Measurements from ENCODE around the gene FBN1. TPM values are rescaled to one million over a fixed set of nuclear protein-coding genes. Genes with fewer than 3 reads are reported as not detected.

FBN1 gene
- total RNA-seq, 4 donors from 2014 or later = 3.9 to 87.0 (median 23.4) TPM

GRCh38 chr15:48592221-48592731 is 53.2 kb downstream of the FBN1 start:
- no peaks in the 10 kb centered on the region for H3K9me3 ChIP-seq
- WGBS, 2 donors = 44 to 54% methylated on average over 2 of the region's 2 CpGs
- intact Hi-C loops (cut with DNase I) = no loop called here
- H3K27me3 ChIP-seq = peaks cover 0 to 9% (median 0%) of the 10 kb centered on the region in 4 donors
- DNase-seq = no peak
- peaks cover 0 to 6% (median 0%) of the 10 kb centered on the region in 3 donors for H3K4me1 ChIP-seq
- no peak overlapping the region for H3K4me3 ChIP-seq
- no peak overlapping the region for H3K27ac ChIP-seq
- H3K36me3 ChIP-seq = peaks cover 0 to 5% (median 0%) of the 10 kb centered on the region in 3 donors
- TF ChIP-seq, protein P1, sequence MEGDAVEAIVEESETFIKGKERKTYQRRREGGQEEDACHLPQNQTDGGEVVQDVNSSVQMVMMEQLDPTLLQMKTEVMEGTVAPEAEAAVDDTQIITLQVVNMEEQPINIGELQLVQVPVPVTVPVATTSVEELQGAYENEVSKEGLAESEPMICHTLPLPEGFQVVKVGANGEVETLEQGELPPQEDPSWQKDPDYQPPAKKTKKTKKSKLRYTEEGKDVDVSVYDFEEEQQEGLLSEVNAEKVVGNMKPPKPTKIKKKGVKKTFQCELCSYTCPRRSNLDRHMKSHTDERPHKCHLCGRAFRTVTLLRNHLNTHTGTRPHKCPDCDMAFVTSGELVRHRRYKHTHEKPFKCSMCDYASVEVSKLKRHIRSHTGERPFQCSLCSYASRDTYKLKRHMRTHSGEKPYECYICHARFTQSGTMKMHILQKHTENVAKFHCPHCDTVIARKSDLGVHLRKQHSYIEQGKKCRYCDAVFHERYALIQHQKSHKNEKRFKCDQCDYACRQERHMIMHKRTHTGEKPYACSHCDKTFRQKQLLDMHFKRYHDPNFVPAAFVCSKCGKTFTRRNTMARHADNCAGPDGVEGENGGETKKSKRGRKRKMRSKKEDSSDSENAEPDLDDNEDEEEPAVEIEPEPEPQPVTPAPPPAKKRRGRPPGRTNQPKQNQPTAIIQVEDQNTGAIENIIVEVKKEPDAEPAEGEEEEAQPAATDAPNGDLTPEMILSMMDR (IDR thresholded peaks at IDR 0.05) = no peak
- TF ChIP-seq POLR2A (IDR thresholded peaks at IDR 0.05) = no peak

DNA sequence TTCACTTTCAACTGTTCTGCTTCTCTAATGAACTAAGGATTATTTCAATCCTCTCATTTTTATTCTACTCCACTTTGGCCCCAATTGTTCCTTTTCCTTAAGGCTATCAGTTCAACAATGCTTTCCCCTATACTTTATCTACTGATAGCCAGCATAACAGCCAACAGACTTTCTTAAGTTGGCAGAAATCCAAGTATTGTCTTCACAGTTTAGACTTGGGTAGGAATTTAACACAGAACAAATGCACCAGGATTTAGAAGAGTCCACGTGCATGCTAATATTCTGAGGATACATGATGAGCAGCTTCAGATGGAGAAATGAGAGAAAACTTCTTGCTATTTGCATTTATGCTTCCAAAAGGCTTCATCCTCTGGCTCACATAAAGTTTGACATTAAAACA is 54.8 kb downstream of the FBN1 start:
- no peak overlapping the region for H3K4me3 ChIP-seq
- peaks cover 0 to 20% (median 0%) of the 10 kb centered on the region in 4 donors for H3K27me3 ChIP-seq
- no peaks in the 10 kb centered on the region for H3K9me3 ChIP-seq
- H3K4me1 ChIP-seq = peaks cover 0 to 6% (median 0%) of the 10 kb centered on the region in 3 donors
- no peak for DNase-seq
- H3K36me3 ChIP-seq = no peaks in the 10 kb centered on the region
- WGBS, 2 donors = 9 to 32% methylated on average over 1 of the region's 1 CpG
- TF ChIP-seq, protein P1 (IDR thresholded peaks at IDR 0.05) = no peak
- TF ChIP-seq POLR2A (IDR thresholded peaks at IDR 0.05) = no peak
- no peak overlapping the region for H3K27ac ChIP-seq
- intact Hi-C loops (cut with DNase I) = no loop called here

GRCh38 chr15:48584812-48585563 is 60.5 kb downstream of the FBN1 start:
- DNase-seq = no peak
- H3K9me3 ChIP-seq = no peaks in the 10 kb centered on the region
- WGBS, 2 donors = 79 to 90% methylated on average over 6 of the region's 6 CpGs
- peaks cover 0 to 25% (median 11%) of the 10 kb centered on the region in 3 donors for H3K4me1 ChIP-seq
- peaks cover 0 to 37% (median 0%) of the 10 kb centered on the region in 4 donors for H3K27me3 ChIP-seq
- no peak overlapping the region for H3K4me3 ChIP-seq
- intact Hi-C loops (cut with DNase I) = no loop called here
- peak overlapping the region in 1 of 4 donors; percentile 6 for H3K27ac ChIP-seq
- TF ChIP-seq, protein P1 (IDR thresholded peaks at IDR 0.05) = no peak
- TF ChIP-seq POLR2A (IDR thresholded peaks at IDR 0.05) = no peak
- H3K36me3 ChIP-seq = no peaks in the 10 kb centered on the region

- Histone ChIP-seq H3K4me3 (no peak overlapping the region), H3K9me3 (no peaks in the 10 kb centered on the region), H3K4me1 (peaks cover 0 to 25% (median 11%) of the 10 kb centered on the region in 3 donors), H3K27ac (no peak overlapping the region), H3K27me3 (peaks cover 0 to 39% (median 0%) of the 10 kb centered on the region in 4 donors), H3K36me3 (no peaks in the 10 kb centered on the region)
- 46 to 48% methylated on average over 5 of the region's 5 CpGs for WGBS, 2 donors
- TF ChIP-seq POLR2A (IDR thresholded peaks at IDR 0.05) = no peak
- TF ChIP-seq, protein P1 (IDR thresholded peaks at IDR 0.05) = no peak
- no peak for DNase-seq
- intact Hi-C loops (cut with DNase I) = no loop called here
Observed at GRCh38 chr15:48584090-48584811, 61.3 kb downstream of the FBN1 start.

Measured in esophagus squamous epithelium (tissue), 5 donors.